ENCODE results near the gene PHLPP1. TPM values are rescaled to one million over a fixed set of nuclear protein-coding genes. Genes with fewer than 3 reads are reported as not detected.

PHLPP1 gene
- total RNA-seq, 2 donors from 2014 or later: 8.6 to 20.8 TPM

DNA sequence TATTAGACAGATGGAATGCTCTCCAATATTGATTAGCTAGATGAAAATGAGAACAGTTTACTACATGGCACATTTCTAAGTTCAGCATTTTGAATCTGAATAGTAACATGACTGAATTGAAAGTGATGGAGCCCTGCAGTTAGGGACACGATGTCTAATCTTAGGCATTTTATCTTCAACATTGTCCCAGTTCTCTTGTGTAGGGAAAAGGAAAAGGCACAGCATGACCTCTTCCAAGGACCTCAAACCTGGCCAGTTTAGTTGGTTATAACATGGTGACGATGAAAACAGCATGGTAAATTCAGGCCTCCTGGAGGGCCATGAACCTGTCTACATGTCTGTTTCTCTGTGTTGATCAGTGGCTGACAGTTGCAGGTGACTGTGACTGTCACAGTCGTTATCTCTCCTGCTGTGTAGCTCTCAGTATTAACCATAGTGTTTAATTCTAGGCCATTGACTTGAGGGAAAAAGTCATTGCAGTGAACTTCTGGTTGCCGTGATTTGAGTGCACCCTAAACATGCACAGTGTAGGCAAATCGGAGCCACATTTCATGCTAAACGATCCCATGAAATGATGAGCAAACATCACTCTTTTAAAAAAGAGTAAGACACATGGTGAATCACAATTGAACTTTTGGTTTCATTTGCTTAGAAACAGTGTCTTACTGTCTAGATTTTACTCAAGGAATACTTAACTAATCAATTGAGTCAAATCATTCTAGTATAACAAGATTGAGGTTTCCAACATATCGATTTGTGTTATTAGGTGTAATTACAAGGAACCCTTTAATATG lies 129.7 kb downstream of the PHLPP1 start:
- TF ChIP-seq POLR2A (IDR thresholded peaks at IDR 0.05): no peak
- TF ChIP-seq, protein P1, sequence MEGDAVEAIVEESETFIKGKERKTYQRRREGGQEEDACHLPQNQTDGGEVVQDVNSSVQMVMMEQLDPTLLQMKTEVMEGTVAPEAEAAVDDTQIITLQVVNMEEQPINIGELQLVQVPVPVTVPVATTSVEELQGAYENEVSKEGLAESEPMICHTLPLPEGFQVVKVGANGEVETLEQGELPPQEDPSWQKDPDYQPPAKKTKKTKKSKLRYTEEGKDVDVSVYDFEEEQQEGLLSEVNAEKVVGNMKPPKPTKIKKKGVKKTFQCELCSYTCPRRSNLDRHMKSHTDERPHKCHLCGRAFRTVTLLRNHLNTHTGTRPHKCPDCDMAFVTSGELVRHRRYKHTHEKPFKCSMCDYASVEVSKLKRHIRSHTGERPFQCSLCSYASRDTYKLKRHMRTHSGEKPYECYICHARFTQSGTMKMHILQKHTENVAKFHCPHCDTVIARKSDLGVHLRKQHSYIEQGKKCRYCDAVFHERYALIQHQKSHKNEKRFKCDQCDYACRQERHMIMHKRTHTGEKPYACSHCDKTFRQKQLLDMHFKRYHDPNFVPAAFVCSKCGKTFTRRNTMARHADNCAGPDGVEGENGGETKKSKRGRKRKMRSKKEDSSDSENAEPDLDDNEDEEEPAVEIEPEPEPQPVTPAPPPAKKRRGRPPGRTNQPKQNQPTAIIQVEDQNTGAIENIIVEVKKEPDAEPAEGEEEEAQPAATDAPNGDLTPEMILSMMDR (IDR thresholded peaks at IDR 0.05): no peak
- Histone ChIP-seq H3K9me3 (no peaks in the 10 kb centered on the region), H3K36me3 (replicated peaks in 1 of 2; ENCODE audit: insufficient read depth in 1 of 2, low read depth in 2 of 2) (no peaks in the 10 kb centered on the region), H3K27ac (no peak overlapping the region), H3K4me1 (peaks cover 17% of the 10 kb centered on the region), H3K4me3 (no peak overlapping the region), H3K27me3 (no peaks in the 10 kb centered on the region)
- ATAC-seq (no peak), DNase-seq (no peak)
- intact Hi-C loops (cut with DNase I): no loop called here
- WGBS, 2 donors: 81 to 85% methylated on average over 7 of the region's 7 CpGs

DNA sequence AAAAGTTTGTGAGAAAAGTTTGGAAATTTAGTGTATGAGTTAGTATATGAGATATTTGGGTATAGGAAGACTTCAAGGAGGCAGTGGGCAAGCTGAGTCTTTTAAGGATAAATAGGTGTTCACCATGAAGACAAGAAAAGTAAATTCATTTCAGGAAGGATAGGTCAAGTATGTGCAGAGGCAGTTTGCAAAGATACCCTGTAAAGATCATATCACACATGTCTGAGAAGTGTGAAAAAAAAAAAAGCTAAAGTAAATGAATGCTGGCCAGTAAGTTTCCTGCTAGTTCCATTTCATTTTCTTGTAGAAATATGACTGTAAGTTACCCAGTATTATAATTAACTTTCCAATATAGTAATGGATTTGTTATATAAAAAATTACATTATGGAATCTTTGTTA lies 131.0 kb downstream of the PHLPP1 start:
- ATAC-seq (no peak), DNase-seq (no peak)
- H3K27ac ChIP-seq: no peak overlapping the region
- peaks cover 5% of the 10 kb centered on the region for H3K4me1 ChIP-seq
- intact Hi-C loops (cut with DNase I): no loop called here
- H3K36me3 ChIP-seq (replicated peaks in 1 of 2; ENCODE audit: insufficient read depth in 1 of 2, low read depth in 2 of 2): no peaks in the 10 kb centered on the region
- TF ChIP-seq, protein P1 (IDR thresholded peaks at IDR 0.05): no peak
- H3K4me3 ChIP-seq: no peak overlapping the region
- no peaks in the 10 kb centered on the region for H3K27me3 ChIP-seq
- no peaks in the 10 kb centered on the region for H3K9me3 ChIP-seq

DNA sequence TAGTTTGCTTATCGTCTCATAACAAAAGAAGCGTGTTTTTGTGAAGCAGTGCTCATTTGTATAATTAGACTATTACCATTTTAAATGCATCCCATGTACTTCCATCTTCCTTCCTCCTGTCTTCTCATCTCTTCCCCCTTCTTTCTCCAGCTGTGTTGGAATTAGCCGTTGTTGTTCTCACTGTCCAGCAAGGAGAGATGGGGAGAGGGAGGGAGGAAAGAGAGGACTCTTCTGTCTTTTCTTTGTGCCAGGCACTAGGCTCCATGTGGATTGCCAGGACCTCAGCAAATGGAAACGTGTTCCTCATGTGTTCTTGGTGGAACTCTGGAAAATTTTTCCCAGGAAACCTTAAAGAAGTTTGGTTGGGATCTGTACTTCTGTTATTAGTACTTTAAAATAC lies 131.7 kb downstream of the PHLPP1 start:
- Histone ChIP-seq H3K4me3 (no peak overlapping the region), H3K4me1 (no peaks in the 10 kb centered on the region), H3K27me3 (no peaks in the 10 kb centered on the region), H3K36me3 (replicated peaks in 1 of 2; ENCODE audit: insufficient read depth in 1 of 2, low read depth in 2 of 2) (no peaks in the 10 kb centered on the region), H3K27ac (no peak overlapping the region), H3K9me3 (no peaks in the 10 kb centered on the region)
- TF ChIP-seq, protein P1 (IDR thresholded peaks at IDR 0.05): no peak
- no peak for TF ChIP-seq POLR2A (IDR thresholded peaks at IDR 0.05)
- DNase-seq (no peak), ATAC-seq (no peak)
- intact Hi-C loops (cut with DNase I): no loop called here
- WGBS, 2 donors: 77 to 86% methylated on average over 4 of the region's 4 CpGs

DNA sequence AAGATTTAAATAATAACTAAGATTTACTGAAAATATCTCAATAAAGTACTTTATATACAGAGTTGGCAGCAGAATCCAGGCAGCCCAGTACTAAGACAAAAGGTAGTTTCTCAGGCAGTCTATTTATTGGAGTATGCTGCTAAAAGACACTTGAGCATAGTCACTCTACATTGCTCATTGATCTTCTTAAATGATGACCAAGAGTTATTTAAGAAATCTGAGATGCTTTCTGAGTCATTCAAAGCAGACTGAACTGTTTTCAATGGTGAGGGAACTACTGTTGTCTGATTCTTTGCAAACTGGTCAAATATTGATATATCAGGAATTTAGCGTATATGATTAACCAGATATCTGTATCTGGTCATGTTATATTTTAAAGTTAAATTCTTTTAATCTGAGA lies 133.6 kb downstream of the PHLPP1 start:
- no peaks in the 10 kb centered on the region for H3K4me1 ChIP-seq
- H3K9me3 ChIP-seq: no peaks in the 10 kb centered on the region
- no peak overlapping the region for H3K4me3 ChIP-seq
- no peak overlapping the region for H3K27ac ChIP-seq
- DNase-seq: no peak
- intact Hi-C loops (cut with DNase I): no loop called here
- no peaks in the 10 kb centered on the region for H3K27me3 ChIP-seq
- no peak for TF ChIP-seq POLR2A (IDR thresholded peaks at IDR 0.05)
- TF ChIP-seq, protein P1 (IDR thresholded peaks at IDR 0.05): no peak
- no peaks in the 10 kb centered on the region for H3K36me3 ChIP-seq (replicated peaks in 1 of 2; ENCODE audit: insufficient read depth in 1 of 2, low read depth in 2 of 2)
- 91 to 100% methylated on average over 1 of the region's 1 CpG for WGBS, 2 donors
- ATAC-seq: no peak
